ENCODE results near the gene SERPINB1.

Gene SERPINB1

GRCh38 chr6:2865694-2866151, 24.1 kb upstream of the SERPINB1 start:
- Histone ChIP-seq H3K36me3 (ENCODE audit: control insufficient read depth in 1 of 2, insufficient read depth in 2 of 2, low read depth in 1 of 2, low read length in 2 of 2) (no peaks in the 10 kb centered on the region), H3K4me1 (ENCODE audit: control insufficient read depth, insufficient read depth, low read depth, low read length) (peaks cover 4% of the 10 kb centered on the region), H3K79me1 (replicated peaks; ENCODE audit: low read length, poor library complexity, severe bottlenecking) (no peaks in the 10 kb centered on the region), H3K4me2 (ENCODE audit: low read length, poor library complexity, severe bottlenecking) (peak overlapping the region; percentile 83), H3K14ac (ENCODE audit: low read length in 2 of 2) (no peak overlapping the region), H2BK15ac (ENCODE audit: low read depth, poor library complexity, severe bottlenecking) (no peak overlapping the region), H2AK5ac (ENCODE audit: low read length, severe bottlenecking) (no peak overlapping the region), H3K9me3 (ENCODE audit: control insufficient read depth, low read length) (no peaks in the 10 kb centered on the region), H3K4ac (ENCODE audit: low read depth in 1 of 2, low read length in 2 of 2) (no peak overlapping the region), H4K8ac (ENCODE audit: low read length) (no peak overlapping the region), H2BK5ac (ENCODE audit: low read depth, low read length, poor library complexity, severe bottlenecking) (no peak overlapping the region), H3K27ac (ENCODE audit: low read length, poor library complexity, severe bottlenecking) (peak overlapping the region; percentile 66), H2BK120ac (ENCODE audit: low read depth, low read length) (no peak overlapping the region), H3K23ac (ENCODE audit: low read length in 2 of 2) (no peak overlapping the region), H2AFZ (ENCODE audit: low read depth, low read length) (no peak overlapping the region), H4K91ac (ENCODE audit: low read length) (no peak overlapping the region), H3K9ac (ENCODE audit: low read length) (peak overlapping the region; percentile 76), H2BK12ac (ENCODE audit: low read length in 2 of 2) (no peak overlapping the region), H3K27me3 (ENCODE audit: control insufficient read depth in 1 of 2, insufficient read depth in 1 of 2, low read length in 2 of 2) (no peaks in the 10 kb centered on the region), H3K4me3 (ENCODE audit: insufficient read depth in 1 of 2, low read depth in 1 of 2, low read length in 2 of 2) (peak overlapping the region in 1 of 2 experiments; percentile 58), H3K18ac (ENCODE audit: low read depth in 1 of 2, low read length in 2 of 2) (no peak overlapping the region)
- WGBS: 68% methylated on average over 2 of the region's 4 CpGs
- peak; percentile 31 for DNase-seq

- no peak for DNase-seq
- Histone ChIP-seq H3K4me3 (ENCODE audit: insufficient read depth in 1 of 2, low read depth in 1 of 2, low read length in 2 of 2) (no peak overlapping the region), H3K14ac (ENCODE audit: low read length in 2 of 2) (no peak overlapping the region), H2BK15ac (ENCODE audit: low read depth, poor library complexity, severe bottlenecking) (no peak overlapping the region), H4K8ac (ENCODE audit: low read length) (no peak overlapping the region), H2AFZ (ENCODE audit: low read depth, low read length) (no peak overlapping the region), H3K4ac (ENCODE audit: low read depth in 1 of 2, low read length in 2 of 2) (no peak overlapping the region), H3K18ac (ENCODE audit: low read depth in 1 of 2, low read length in 2 of 2) (no peak overlapping the region), H2BK120ac (ENCODE audit: low read depth, low read length) (no peak overlapping the region), H3K27me3 (ENCODE audit: control insufficient read depth in 1 of 2, insufficient read depth in 1 of 2, low read length in 2 of 2) (no peaks in the 10 kb centered on the region), H4K91ac (ENCODE audit: low read length) (no peak overlapping the region), H2BK12ac (ENCODE audit: low read length in 2 of 2) (no peak overlapping the region), H3K9ac (ENCODE audit: low read length) (no peak overlapping the region), H2AK5ac (ENCODE audit: low read length, severe bottlenecking) (no peak overlapping the region), H3K27ac (ENCODE audit: low read length, poor library complexity, severe bottlenecking) (no peak overlapping the region), H3K4me1 (ENCODE audit: control insufficient read depth, insufficient read depth, low read depth, low read length) (peaks cover 4% of the 10 kb centered on the region), H3K36me3 (ENCODE audit: control insufficient read depth in 1 of 2, insufficient read depth in 2 of 2, low read depth in 1 of 2, low read length in 2 of 2) (no peaks in the 10 kb centered on the region), H3K4me2 (ENCODE audit: low read length, poor library complexity, severe bottlenecking) (no peak overlapping the region), H3K9me3 (ENCODE audit: control insufficient read depth, low read length) (no peaks in the 10 kb centered on the region), H3K23ac (ENCODE audit: low read length in 2 of 2) (no peak overlapping the region), H3K79me1 (replicated peaks; ENCODE audit: low read length, poor library complexity, severe bottlenecking) (no peaks in the 10 kb centered on the region), H2BK5ac (ENCODE audit: low read depth, low read length, poor library complexity, severe bottlenecking) (no peak overlapping the region)
- 88% methylated on average over 6 of the region's 7 CpGs for WGBS
These were observed 23.6 kb upstream of the SERPINB1 start for GRCh38 chr6:2865270-2865669.

GRCh38 chr6:2863901-2864300, 22.2 kb upstream of the SERPINB1 start:
- Histone ChIP-seq H2BK5ac (ENCODE audit: low read depth, low read length, poor library complexity, severe bottlenecking) (no peak overlapping the region), H3K4me2 (ENCODE audit: low read length, poor library complexity, severe bottlenecking) (no peak overlapping the region), H4K8ac (ENCODE audit: low read length) (no peak overlapping the region), H3K14ac (ENCODE audit: low read length in 2 of 2) (no peak overlapping the region), H3K18ac (ENCODE audit: low read depth in 1 of 2, low read length in 2 of 2) (no peak overlapping the region), H2AFZ (ENCODE audit: low read depth, low read length) (no peak overlapping the region), H3K4ac (ENCODE audit: low read depth in 1 of 2, low read length in 2 of 2) (no peak overlapping the region), H3K36me3 (ENCODE audit: control insufficient read depth in 1 of 2, insufficient read depth in 2 of 2, low read depth in 1 of 2, low read length in 2 of 2) (no peaks in the 10 kb centered on the region), H2BK120ac (ENCODE audit: low read depth, low read length) (no peak overlapping the region), H3K23ac (ENCODE audit: low read length in 2 of 2) (no peak overlapping the region), H3K79me1 (replicated peaks; ENCODE audit: low read length, poor library complexity, severe bottlenecking) (no peaks in the 10 kb centered on the region), H3K9ac (ENCODE audit: low read length) (no peak overlapping the region), H3K27ac (ENCODE audit: low read length, poor library complexity, severe bottlenecking) (no peak overlapping the region), H2AK5ac (ENCODE audit: low read length, severe bottlenecking) (peak overlapping the region; percentile 62), H3K9me3 (ENCODE audit: control insufficient read depth, low read length) (no peaks in the 10 kb centered on the region), H2BK15ac (ENCODE audit: low read depth, poor library complexity, severe bottlenecking) (no peak overlapping the region), H2BK12ac (ENCODE audit: low read length in 2 of 2) (no peak overlapping the region), H3K4me1 (ENCODE audit: control insufficient read depth, insufficient read depth, low read depth, low read length) (peaks cover 5% of the 10 kb centered on the region), H3K4me3 (ENCODE audit: insufficient read depth in 1 of 2, low read depth in 1 of 2, low read length in 2 of 2) (no peak overlapping the region), H3K27me3 (ENCODE audit: control insufficient read depth in 1 of 2, insufficient read depth in 1 of 2, low read length in 2 of 2) (no peaks in the 10 kb centered on the region), H4K91ac (ENCODE audit: low read length) (no peak overlapping the region)
- no peak for DNase-seq
- 80% methylated on average over 2 of the region's 2 CpGs for WGBS

GRCh38 chr6:2862712-2863181, 21.1 kb upstream of the SERPINB1 start:
- no peaks in the 10 kb centered on the region for H3K79me1 ChIP-seq (replicated peaks; ENCODE audit: low read length, poor library complexity, severe bottlenecking)
- peaks cover 8% of the 10 kb centered on the region for H3K4me1 ChIP-seq (ENCODE audit: control insufficient read depth, insufficient read depth, low read depth, low read length)
- no peaks in the 10 kb centered on the region for H3K36me3 ChIP-seq (ENCODE audit: control insufficient read depth in 1 of 2, insufficient read depth in 2 of 2, low read depth in 1 of 2, low read length in 2 of 2)
- DNase-seq: no peak
- no peak overlapping the region for H3K23ac ChIP-seq (ENCODE audit: low read length in 2 of 2)
- no peak overlapping the region for H2BK5ac ChIP-seq (ENCODE audit: low read depth, low read length, poor library complexity, severe bottlenecking)
- no peaks in the 10 kb centered on the region for H3K27me3 ChIP-seq (ENCODE audit: control insufficient read depth in 1 of 2, insufficient read depth in 1 of 2, low read length in 2 of 2)
- no peak overlapping the region for H4K91ac ChIP-seq (ENCODE audit: low read length)
- WGBS: no CpG with 5 or more reads among the region's 3 CpGs
- H3K4me2 ChIP-seq (ENCODE audit: low read length, poor library complexity, severe bottlenecking): no peak overlapping the region
- no peak overlapping the region for H2BK15ac ChIP-seq (ENCODE audit: low read depth, poor library complexity, severe bottlenecking)
- H2AK5ac ChIP-seq (ENCODE audit: low read length, severe bottlenecking): no peak overlapping the region
- no peak overlapping the region for H2BK120ac ChIP-seq (ENCODE audit: low read depth, low read length)
- no peak overlapping the region for H3K18ac ChIP-seq (ENCODE audit: low read depth in 1 of 2, low read length in 2 of 2)
- H3K27ac ChIP-seq (ENCODE audit: low read length, poor library complexity, severe bottlenecking): no peak overlapping the region
- H3K4me3 ChIP-seq (ENCODE audit: insufficient read depth in 1 of 2, low read depth in 1 of 2, low read length in 2 of 2): no peak overlapping the region
- H3K4ac ChIP-seq (ENCODE audit: low read depth in 1 of 2, low read length in 2 of 2): no peak overlapping the region
- H4K8ac ChIP-seq (ENCODE audit: low read length): no peak overlapping the region
- H3K14ac ChIP-seq (ENCODE audit: low read length in 2 of 2): no peak overlapping the region
- no peaks in the 10 kb centered on the region for H3K9me3 ChIP-seq (ENCODE audit: control insufficient read depth, low read length)
- H2BK12ac ChIP-seq (ENCODE audit: low read length in 2 of 2): no peak overlapping the region
- no peak overlapping the region for H3K9ac ChIP-seq (ENCODE audit: low read length)
- H2AFZ ChIP-seq (ENCODE audit: low read depth, low read length): no peak overlapping the region
